Measurements from ENCODE around the gene NAA38.
"Not testable (repeated sequence)": the region's sequence is repeated elsewhere in the genome, so short reads cannot be mapped to it uniquely, and the experiment has no call there.

NAA38 gene

DNA sequence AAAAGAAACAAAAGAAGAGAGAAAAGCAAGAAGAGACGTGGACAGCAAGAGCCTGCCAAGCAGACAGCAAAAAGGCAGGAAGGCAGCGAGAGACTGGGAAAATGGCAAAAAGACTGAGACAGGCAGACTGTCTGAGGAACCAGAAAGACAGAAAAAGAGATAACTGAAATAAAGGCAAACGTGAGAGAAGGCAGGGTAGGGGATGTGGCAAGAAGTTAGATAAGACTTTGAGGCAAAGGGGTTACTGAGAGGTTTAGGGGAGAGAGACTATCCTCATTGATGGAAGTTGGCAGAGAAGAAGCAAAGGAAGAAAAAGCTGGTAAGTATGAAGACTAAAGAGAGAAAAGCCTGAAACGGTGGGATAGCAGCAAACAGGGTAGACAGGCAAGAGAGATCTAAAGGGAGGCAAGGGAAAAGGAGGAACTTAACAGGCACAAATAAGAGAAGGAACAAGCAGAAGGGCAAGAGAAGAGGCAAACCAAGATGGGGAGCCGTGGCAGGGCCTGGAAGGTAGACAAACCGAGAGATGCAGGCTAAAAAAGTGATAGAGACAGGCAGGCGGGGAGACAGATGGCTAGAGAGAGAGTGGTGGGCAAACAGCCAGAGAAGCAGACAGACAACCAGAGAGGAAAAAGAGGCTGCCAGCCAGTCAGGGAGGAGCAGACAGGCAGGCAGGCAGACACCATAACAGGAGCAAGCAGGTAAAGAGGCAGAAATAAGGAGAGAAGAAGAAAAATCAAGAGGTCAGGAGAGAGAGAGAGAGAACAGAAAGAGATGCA, 24.1 kb upstream of the NAA38 start:
- no peak for DNase-seq

DNA sequence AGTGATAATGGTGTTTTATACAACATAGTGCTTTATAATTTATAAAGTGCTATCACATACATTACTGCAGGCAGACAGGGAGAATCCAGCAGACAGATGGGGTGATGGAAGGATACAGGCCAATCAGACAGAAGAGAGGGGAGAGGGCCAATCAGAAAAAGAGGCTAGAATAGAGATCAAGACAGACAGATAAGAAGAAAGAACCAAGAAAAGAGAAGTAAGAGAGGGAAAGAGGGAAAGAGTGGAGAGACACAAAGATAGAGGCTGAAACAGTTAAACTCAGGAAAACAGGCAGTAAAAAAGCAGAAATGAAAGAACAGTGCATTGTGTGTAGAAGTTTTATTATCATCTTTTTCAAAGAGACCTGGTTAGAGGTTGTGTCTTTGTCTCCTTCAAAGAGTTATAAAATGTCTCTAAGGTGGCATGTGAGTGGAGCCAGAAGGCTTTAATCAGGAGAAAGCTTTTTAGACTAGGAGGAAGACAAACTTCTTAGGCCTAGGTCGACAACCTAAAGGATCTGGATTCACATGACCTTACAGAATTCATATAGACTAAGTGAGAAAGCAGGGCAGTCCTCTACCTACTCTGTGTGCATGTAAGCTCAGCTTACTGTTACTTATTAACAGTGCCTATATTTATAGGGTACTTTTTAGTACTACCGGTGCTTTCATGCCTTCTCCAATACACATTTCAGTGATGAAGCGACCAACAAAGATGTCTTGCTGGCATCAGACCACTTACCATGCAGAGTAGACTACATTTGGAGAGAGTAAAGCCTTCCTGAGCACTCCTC, 22.9 kb upstream of the NAA38 start:
- DNase-seq = no peak

DNA sequence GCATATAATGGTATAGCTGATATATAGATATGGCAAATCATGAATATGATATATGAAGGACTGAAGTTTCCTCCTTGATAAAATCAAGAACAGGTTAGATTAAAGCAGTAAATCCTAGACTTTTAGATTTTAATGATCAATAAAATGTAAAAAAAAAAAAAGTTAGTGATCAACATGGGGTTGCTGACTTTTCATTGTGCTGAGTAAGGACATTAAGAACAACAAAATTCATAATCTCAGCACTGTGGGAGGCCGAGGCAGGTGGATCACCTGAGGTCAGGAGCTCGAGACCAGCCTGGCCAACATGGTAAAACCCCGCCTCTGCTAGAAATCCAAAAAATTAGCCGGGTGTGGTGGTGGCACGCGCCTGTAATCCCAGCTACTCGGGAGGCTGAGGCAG, 20.9 kb upstream of the NAA38 start:
- DNase-seq = no peak

DNA sequence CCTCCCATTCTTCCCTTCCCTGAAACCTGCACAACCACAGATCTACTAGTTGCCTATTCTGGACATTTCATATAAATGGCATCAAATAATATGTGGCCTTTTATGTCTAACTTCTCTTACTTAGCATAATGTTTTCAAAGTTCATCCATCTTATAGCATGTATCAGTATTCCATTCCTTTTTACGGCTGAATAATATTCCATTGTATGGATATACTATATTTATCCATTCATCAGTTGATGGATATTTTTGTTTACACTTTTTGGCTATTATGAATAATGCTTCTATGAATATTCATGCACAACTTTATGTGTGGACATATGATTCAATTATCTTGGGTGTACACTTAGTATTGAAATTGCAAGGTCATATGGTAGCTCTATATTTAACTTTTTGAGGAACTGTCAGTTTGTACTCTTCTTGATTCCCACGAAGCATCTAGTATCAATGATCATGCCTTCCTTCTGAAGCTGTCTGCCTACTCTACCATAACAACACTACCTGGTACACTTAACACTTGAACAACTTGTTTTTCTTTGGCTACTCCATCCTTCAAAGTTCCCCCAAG, 18.5 kb upstream of the NAA38 start:
- no peak for DNase-seq

DNA sequence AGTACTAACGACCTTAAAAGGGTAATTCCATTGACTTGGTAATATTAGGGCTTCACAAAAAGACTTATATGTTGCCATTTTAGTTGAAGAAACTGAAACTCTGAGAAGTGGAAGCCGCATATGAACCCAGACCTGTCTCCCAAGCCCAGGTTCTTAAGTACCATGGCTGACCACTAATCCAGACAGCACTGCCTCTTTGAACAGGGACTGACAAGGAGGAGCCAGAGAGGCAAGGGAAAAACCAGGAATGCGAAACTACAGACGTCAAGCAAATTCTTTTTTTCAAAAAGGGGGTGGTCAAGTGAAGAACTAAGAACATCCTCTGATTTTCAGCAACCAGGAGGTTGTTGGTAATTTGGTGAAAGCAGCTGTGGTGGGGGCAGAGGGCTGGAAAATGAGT, 15.7 kb upstream of the NAA38 start:
- DNase-seq = no peak

DNA sequence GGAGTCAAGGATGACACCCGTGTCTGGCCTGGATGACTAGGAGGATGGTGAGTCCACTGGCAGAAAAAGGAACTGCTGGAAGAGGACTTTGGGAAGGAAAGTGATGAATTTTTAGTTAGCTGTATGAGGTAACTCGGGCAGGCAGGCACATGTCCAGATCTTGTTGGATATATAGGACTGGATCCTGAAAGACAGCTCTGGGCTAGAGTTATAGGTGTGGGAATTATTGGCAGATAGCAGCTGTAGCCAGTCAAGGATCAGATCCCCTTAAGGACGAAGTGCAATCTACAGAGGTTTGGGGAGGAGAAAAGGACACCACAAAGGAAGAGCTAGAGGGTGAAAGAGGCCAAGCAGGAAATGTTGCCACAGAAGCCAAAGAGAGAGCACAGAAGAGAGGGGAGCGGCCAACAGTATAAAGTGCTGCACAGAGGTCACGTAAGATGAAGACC, 10.5 kb upstream of the NAA38 start:
- peak; percentile 39 for DNase-seq

DNA sequence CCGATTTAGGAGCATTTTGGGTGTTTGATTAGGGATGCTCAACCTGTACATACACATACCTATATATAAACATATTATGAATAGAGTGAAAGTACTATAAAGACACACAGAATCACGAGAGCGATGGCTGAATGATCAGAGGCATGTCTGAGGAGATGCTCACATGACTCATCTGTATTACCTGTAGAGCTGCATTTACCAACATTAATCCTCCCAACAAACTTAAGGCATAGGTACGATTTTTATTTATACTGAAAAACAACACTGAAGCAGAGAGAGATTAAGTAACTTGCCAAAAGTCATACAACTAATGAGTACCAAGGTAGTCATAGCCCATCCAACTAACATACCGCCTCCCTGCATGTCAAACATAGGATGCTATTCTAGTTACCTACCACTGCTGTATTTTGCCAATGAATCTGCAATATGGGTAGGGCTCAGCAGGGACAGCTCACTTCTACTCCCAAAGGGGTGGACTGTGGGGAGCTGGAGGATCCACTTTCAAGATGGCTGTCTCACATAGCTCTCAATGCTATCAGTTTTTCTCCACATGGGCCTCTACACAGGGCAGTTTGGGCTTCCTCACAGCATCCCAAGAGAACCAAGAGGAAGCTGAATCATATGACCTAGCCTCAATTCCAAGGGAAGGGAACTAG, 7.8 kb upstream of the NAA38 start:
- no peak for DNase-seq

DNA sequence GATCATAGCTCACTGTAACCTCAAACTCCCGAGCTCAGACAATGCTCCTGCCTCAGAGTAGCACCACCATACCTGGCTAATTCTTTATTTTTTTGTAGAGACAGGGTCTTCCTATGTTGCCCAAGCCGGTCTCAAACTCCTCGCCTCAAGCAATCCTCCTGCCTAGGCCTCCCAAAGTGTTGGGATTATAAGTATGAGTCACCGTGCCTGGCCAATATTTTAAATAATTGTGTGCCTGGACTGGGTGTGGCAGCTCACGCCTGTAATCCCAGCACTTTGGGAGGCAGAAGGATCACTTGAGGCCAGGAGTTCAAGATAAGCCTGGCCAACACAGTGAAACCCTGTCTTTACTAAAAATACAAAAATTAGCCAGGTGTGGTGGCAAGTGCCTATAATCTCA, 7.0 kb upstream of the NAA38 start:
- not testable (repeated sequence) for DNase-seq

DNA sequence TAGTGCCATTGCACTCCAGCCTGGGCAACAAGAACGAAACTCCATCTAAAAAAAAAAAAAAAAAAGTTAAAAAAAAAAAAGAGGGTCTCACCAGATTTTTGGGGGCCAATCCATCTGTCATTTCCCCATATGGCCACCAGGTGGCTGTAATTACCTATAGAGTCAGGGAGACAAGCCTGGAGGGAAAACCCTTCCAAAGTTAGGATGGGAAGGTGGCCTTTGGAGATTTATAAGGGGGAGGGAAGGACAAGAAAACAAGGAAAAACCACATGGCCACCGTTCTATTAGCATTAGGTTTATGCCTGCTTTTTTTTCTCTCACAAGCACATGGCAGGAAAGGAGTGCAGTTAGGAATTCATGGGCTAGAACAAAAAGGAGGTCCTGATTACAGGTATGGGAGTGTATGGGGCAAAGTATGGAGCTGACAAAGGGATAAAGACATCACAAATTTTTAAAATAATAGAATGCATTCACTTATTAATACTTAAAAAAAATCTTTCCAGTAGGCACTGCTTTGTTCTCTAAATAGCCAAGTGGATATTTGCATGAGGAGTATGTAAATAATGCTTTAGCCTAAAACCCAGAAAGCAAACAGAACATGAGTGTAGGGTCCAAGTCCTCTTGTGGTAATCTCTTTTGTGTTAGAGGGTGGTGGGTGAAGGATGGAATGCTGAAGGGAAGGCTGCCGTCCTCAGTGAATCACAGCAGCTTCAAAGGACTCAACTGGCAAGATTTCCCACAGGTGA, 5.5 kb upstream of the NAA38 start:
- peak; percentile 52 for DNase-seq

DNA sequence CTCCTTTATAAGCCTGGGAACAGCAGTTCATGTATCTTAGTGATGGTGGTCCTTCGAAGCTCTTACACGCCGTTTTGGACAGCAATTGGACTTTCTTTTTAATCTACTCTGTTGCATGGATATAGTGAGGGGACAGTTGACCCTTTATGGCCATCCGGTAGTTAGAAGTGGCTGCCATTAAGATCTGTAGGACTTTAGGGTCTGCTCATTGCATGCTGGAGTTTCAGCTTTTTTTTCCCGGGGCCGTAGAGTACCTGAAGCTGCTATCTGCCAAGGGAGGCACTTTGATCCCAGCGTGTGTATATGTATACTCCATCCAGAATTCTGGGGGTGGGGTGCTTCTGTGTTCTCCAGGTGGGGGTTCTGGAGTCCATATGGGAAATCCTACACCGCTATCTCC, 1.7 kb upstream of the NAA38 start:
- DNase-seq = no peak

DNA sequence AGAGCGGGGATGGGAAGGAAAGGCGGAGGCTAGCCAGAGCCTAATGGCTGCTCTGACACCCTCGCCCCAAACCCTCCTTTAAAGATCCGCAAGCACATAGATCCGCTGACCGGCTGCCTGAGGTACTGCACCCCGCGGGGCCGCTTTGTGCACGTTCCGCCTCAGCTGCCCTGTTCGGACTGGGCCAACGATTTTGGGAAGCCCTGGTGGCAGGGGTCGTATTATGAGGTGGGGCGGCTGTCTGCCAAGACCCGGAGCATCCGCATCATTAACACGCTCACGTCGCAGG, 1.1 kb upstream of the NAA38 start:
- peak; percentile 51 for DNase-seq

DNA sequence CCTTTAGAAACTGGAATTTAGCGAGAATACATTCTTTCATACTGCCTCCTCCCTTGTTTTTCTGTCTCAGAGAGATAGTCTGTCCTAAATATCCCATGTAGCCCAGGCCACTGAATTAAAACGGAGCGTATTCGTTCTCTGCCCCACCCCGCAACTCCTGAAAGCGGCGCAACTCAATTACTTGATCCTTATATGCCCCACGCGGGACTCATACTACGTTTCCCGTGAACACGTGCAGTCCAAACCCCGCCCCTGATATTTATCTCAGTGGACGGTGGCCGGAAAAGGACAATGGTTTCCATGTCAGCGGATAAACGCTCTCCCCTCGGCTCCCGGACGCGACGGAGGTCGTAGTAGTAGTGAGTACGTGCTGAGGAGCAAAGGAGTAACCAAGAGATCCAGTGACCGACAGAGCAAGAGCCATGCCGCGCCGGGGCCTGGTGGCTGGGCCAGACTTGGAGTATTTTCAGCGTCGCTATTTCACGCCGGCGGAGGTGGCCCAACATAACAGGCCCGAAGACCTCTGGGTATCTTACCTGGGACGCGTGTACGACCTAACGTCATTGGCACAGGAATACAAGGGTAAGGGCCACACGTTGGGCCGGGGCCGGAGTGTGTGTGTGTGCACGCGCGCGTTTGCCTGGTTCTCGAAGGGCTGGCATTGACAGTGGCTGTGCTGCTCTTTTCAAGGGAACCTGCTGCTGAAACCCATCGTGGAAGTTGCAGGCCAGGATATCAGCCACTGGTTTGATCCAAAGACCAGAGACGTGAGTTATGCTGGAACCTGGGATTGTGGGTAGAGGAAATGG, 558 bp upstream of the NAA38 start, which contains the start of gene CYB5D1:
Gene CYB5D1 (plus strand): TSS at position 291 of the 809 bp plus-strand sequence. CDS start 132 bp downstream, at position 423.
- peak; percentile 93 for DNase-seq

DNA sequence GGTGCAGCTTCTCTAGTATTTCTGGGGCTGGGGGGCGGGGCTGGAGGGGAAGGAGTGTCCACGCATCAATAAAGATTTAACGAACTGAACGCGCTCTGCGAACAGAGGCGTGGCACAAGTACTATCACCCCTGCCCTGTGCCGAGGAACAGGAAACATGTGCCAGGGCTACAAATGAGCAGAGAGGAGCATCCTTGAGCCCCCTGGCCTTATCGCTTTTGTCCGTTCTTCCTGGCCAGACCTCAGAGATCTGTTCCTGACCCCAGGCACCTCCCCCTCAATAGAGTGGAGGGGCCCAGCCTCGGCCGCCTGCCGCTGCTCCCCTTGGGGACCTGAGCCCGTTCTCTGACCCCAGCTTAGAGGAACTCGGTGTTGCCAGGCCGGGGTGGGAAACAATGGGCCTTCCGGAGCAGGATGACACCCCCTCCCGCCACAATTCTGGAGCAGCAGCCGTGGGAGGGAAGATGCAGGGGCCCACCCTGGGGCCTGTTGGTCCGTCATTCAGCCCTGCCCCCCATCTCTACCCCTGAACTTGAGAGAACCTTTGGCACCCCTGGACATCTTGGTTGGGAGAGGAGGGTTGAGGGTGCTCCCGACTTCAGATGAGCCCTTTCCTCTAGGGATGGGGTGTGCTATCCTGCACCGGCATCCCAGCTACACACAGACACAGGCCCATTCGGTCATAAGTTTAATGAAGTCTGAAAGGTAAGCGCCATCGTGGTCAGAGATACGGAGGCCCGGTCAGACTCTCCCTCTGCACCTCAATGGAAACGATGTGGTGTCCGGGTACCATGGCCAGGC, 1.1 kb downstream of the NAA38 start:
- DNase-seq = peak; percentile 41

DNA sequence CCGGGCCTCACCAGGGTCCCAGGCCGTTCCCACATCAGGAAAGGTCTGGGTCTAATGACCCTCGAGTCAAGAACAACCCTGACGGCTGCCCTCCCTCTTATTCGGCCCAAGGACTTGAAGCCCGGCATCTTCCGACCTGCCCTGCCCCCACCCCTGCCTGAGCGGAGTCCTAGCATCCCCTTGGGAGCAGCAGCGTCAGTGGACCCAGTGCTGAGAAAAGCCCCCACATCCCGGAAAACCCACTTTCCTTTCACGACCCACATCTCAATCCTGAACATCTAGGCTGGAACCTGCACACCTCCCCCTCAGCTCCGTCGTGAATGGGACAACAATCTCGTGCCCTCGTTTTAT, 1.7 kb downstream of the NAA38 start:
- DNase-seq = no peak

DNA sequence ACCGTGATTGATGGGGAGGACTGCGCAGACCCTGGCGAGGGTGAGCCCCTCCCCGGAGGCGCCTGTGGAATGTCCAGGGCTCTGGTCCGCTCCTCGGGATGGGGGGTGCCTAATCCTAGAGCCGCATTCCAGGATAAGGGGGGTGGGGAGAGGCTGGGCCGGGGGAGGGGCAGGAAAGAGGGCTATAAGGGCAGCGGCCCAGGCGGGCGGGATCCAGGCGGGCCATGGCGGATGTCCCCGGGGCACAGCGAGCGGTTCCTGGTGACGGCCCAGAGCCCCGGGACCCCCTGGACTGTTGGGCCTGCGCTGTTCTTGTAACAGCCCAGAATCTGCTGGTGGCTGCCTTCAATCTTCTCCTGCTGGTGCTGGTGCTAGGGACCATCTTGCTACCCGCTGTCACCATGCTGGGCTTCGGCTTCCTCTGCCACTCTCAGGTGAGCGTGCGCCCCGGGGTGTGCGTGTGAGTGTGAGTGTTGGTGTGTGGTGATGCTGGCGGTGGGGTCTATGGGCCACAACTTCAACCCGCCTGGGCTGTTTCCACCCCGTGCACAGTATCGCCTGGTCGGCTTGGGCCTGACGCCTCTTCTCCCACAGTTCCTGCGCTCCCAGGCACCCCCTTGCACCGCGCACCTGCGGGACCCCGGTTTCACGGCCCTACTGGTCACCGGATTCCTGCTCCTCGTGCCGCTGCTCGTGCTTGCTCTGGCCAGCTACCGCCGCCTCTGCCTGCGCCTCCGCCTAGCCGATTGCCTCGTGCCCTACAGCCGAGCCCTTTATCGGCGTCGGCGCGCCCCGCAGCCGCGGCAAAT, 2.3 kb downstream of the NAA38 start, which contains the start of gene TMEM88:
Gene TMEM88 (plus strand): TSS at position 216 of the 809 bp plus-strand sequence. CDS start 9 bp downstream, at position 225.
- no peak for DNase-seq

DNA sequence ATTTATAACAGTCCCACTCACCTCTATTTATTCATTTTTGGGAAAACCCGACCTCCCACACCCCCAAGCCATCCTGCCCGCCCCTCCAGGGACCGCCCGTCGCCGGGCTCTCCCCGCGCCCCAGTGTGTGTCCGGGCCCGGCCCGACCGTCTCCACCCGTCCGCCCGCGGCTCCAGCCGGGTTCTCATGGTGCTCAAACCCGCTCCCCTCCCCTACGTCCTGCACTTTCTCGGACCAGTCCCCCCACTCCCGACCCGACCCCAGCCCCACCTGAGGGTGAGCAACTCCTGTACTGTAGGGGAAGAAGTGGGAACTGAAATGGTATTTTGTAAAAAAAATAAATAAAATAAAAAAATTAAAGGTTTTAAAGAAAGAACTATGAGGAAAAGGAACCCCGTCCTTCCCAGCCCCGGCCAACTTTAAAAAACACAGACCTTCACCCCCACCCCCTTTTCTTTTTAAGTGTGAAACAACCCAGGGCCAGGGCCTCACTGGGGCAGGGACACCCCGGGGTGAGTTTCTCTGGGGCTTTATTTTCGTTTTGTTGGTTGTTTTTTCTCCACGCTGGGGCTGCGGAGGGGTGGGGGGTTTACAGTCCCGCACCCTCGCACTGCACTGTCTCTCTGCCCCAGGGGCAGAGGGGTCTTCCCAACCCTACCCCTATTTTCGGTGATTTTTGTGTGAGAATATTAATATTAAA, 3.1 kb downstream of the NAA38 start:
- DNase-seq = no peak

DNA sequence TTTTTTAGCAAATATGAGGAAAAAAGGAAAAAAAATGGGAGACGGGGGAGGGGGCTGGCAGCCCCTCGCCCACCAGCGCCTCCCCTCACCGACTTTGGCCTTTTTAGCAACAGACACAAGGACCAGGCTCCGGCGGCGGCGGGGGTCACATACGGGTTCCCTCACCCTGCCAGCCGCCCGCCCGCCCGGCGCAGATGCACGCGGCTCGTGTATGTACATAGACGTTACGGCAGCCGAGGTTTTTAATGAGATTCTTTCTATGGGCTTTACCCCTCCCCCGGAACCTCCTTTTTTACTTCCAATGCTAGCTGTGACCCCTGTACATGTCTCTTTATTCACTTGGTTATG, 3.7 kb downstream of the NAA38 start:
- DNase-seq = no peak

DNA sequence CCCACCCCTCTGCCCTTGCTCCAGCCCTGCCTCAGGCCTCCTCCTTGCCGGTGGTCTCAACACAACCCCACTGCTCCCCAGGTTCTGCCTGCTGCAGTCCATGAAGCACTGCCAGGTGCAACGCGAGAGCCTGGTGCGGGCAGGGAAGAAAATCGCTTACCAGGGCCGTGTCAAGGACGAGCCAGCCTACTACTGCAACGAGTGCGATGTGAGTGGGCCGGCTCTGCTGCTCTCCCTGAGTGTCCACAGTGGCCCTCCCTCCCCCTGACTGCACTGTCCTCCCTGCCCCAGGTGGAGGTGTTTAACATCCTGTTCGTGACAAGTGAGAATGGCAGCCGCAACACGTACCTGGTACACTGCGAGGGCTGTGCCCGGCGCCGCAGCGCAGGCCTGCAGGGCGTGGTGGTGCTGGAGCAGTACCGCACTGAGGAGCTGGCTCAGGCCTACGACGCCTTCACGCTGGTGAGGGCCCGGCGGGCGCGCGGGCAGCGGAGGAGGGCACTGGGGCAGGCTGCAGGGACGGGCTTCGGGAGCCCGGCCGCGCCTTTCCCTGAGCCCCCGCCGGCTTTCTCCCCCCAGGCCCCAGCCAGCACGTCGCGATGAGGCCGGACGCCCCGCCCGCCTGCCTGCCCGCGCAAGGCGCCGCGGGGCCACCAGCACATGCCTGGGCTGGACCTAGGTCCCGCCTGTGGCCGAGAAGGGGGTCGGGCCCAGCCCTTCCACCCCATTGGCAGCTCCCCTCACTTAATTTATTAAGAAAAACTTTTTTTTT, 4.3 kb downstream of the NAA38 start:
- DNase-seq = no peak

DNA sequence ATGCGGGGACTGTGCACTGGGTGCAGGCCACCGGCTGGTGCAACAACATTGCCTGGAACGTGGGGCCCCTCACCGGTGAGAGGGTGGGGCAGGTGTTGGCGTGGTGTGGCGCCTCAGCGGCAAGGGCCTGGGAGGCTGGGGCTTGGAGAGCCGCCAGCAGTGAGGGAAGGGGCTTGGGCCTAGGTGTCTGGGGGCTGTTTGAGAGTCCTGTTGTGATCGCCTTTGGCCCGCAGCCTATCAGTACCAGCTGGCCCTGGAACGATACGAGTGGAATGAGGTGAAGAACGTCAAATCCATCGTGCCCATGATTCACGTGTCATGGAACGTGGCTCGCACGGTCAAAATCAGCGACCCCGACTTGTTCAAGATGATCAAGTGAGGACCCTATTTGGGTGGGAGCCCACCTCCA, 5.1 kb downstream of the NAA38 start:
- no peak for DNase-seq
